Measurements from ENCODE around the gene RBBP6.

RBBP6 gene

GRCh38 chr16:24538756-24539294 lies 541 bp upstream of the RBBP6 start:
- Histone ChIP-seq H3K9me3 (ENCODE audit: control insufficient read depth, insufficient read depth, low read depth, low read length) (no peaks in the 10 kb centered on the region), H3K36me3 (ENCODE audit: control insufficient read depth in 2 of 2, insufficient read depth in 1 of 2, low read length in 2 of 2) (peaks cover 3 to 25% of the 10 kb centered on the region in 2 experiments; a peak in 2 of 3 replicates), H3K4me1 (ENCODE audit: control insufficient read depth, insufficient read depth, low read length) (peaks cover 5% of the 10 kb centered on the region), H3K4me3 (ENCODE audit: low read depth, low read length) (peak overlapping the region; percentile 78), H3K27ac (ENCODE audit: extremely low read depth, low read depth, low read length) (no peak overlapping the region)
- POLR2A ChIA-PET, result interaction anchor here (0.6 to 1.2 kb wide), 3 partner anchors 22 to 568 kb away, joined by 3 read pairs; no protein-coding TSS in a partner anchor
- CTCF ChIA-PET, result interaction anchor here (1.2 to 1.5 kb wide), 2 partner anchors 15 to 21 kb away, joined by 5 to 6 read pairs; no protein-coding TSS in a partner anchor
- TF ChIP-seq, protein P1, sequence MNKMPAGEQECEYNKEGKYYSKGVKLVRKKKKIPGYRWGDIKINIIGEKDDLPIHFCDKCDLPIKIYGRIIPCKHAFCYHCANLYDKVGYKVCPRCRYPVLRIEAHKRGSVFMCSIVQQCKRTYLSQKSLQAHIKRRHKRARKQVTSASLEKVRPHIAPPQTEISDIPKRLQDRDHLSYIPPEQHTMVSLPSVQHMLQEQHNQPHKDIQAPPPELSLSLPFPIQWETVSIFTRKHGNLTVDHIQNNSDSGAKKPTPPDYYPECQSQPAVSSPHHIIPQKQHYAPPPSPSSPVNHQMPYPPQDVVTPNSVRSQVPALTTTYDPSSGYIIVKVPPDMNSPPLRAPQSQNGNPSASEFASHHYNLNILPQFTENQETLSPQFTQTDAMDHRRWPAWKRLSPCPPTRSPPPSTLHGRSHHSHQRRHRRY (tag by site-specific recombination; IDR thresholded peaks at IDR 0.05), result no peak
- TF ChIP-seq, protein P2, sequence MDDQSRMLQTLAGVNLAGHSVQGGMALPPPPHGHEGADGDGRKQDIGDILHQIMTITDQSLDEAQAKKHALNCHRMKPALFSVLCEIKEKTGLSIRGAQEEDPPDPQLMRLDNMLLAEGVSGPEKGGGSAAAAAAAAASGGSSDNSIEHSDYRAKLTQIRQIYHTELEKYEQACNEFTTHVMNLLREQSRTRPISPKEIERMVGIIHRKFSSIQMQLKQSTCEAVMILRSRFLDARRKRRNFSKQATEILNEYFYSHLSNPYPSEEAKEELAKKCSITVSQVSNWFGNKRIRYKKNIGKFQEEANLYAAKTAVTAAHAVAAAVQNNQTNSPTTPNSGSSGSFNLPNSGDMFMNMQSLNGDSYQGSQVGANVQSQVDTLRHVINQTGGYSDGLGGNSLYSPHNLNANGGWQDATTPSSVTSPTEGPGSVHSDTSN (CRISPR knock-in tag; IDR thresholded peaks at IDR 0.05), result 0 out of 2 replicates have a peak, but pooled peaks have one; percentile 60
- peak; percentile 56; the same call in 1 of the 2 replicates for TF ChIP-seq MZF1 (tag by site-specific recombination; IDR thresholded peaks at IDR 0.05; ENCODE audit: borderline replicate concordance)
- no peak for TF ChIP-seq ZNF138 (tag by site-specific recombination; IDR thresholded peaks at IDR 0.05; ENCODE audit: borderline replicate concordance)
- no peak for TF ChIP-seq ZNF366 (tag by site-specific recombination; conservative IDR thresholded peaks at IDR 0.05)
- no peak for TF ChIP-seq ZNF274 (IDR thresholded peaks at IDR 0.05; ENCODE audit: low read length)
- TF ChIP-seq ZNF274 (tag by site-specific recombination; IDR thresholded peaks at IDR 0.05; ENCODE audit: borderline replicate concordance), result no peak
- TF ChIP-seq MEIS1 (CRISPR knock-in tag; IDR thresholded peaks at IDR 0.05; ENCODE audit: borderline replicate concordance), result no peak
- no peak for TF ChIP-seq ZBTB17 (tag by site-specific recombination; IDR thresholded peaks at IDR 0.05)
- TF ChIP-seq ZNF354C (tag by site-specific recombination; IDR thresholded peaks at IDR 0.05; ENCODE audit: borderline replicate concordance, low read depth), result no peak
- TF ChIP-seq ZNF623 (tag by site-specific recombination; IDR thresholded peaks at IDR 0.05), result no peak
- TF ChIP-seq ZNF175 (tag by site-specific recombination; IDR thresholded peaks at IDR 0.05), result no peak
- TF ChIP-seq, protein P3, sequence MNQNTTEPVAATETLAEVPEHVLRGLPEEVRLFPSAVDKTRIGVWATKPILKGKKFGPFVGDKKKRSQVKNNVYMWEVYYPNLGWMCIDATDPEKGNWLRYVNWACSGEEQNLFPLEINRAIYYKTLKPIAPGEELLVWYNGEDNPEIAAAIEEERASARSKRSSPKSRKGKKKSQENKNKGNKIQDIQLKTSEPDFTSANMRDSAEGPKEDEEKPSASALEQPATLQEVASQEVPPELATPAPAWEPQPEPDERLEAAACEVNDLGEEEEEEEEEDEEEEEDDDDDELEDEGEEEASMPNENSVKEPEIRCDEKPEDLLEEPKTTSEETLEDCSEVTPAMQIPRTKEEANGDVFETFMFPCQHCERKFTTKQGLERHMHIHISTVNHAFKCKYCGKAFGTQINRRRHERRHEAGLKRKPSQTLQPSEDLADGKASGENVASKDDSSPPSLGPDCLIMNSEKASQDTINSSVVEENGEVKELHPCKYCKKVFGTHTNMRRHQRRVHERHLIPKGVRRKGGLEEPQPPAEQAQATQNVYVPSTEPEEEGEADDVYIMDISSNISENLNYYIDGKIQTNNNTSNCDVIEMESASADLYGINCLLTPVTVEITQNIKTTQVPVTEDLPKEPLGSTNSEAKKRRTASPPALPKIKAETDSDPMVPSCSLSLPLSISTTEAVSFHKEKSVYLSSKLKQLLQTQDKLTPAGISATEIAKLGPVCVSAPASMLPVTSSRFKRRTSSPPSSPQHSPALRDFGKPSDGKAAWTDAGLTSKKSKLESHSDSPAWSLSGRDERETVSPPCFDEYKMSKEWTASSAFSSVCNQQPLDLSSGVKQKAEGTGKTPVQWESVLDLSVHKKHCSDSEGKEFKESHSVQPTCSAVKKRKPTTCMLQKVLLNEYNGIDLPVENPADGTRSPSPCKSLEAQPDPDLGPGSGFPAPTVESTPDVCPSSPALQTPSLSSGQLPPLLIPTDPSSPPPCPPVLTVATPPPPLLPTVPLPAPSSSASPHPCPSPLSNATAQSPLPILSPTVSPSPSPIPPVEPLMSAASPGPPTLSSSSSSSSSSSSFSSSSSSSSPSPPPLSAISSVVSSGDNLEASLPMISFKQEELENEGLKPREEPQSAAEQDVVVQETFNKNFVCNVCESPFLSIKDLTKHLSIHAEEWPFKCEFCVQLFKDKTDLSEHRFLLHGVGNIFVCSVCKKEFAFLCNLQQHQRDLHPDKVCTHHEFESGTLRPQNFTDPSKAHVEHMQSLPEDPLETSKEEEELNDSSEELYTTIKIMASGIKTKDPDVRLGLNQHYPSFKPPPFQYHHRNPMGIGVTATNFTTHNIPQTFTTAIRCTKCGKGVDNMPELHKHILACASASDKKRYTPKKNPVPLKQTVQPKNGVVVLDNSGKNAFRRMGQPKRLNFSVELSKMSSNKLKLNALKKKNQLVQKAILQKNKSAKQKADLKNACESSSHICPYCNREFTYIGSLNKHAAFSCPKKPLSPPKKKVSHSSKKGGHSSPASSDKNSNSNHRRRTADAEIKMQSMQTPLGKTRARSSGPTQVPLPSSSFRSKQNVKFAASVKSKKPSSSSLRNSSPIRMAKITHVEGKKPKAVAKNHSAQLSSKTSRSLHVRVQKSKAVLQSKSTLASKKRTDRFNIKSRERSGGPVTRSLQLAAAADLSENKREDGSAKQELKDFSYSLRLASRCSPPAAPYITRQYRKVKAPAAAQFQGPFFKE (tag by site-specific recombination; IDR thresholded peaks at IDR 0.05; ENCODE audit: borderline replicate concordance), result no peak
- TF ChIP-seq ZNF324 (tag by site-specific recombination; IDR thresholded peaks at IDR 0.05), result no peak
- no peak for TF ChIP-seq GLIS2 (tag by site-specific recombination; IDR thresholded peaks at IDR 0.05)
- TF ChIP-seq ZNF335 (tag by site-specific recombination; conservative IDR thresholded peaks at IDR 0.05), result no peak; the same call in 1 of the 2 replicates
- no peak for TF ChIP-seq EGR2 (tag by site-specific recombination; IDR thresholded peaks at IDR 0.05; ENCODE audit: low read depth)
- TF ChIP-seq OSR2 (tag by site-specific recombination; IDR thresholded peaks at IDR 0.05), result peak; percentile 68
- TF ChIP-seq ZNF596 (tag by site-specific recombination; IDR thresholded peaks at IDR 0.05), result no peak
- TF ChIP-seq TRIM28 (IDR thresholded peaks at IDR 0.05; ENCODE audit: borderline replicate concordance, low read length), result no peak
- TF ChIP-seq ZNF549 (tag by site-specific recombination; IDR thresholded peaks at IDR 0.05), result no peak
- TF ChIP-seq AEBP2 (tag by site-specific recombination; IDR thresholded peaks at IDR 0.05; ENCODE audit: borderline replicate concordance), result no peak
- TF ChIP-seq IKZF3 (tag by site-specific recombination; IDR thresholded peaks at IDR 0.05), result no peak
- TF ChIP-seq YY1 (tag by site-specific recombination; IDR thresholded peaks at IDR 0.05), result no peak
- no peak for TF ChIP-seq ZNF501 (tag by site-specific recombination; IDR thresholded peaks at IDR 0.05)
- TF ChIP-seq, protein P4, sequence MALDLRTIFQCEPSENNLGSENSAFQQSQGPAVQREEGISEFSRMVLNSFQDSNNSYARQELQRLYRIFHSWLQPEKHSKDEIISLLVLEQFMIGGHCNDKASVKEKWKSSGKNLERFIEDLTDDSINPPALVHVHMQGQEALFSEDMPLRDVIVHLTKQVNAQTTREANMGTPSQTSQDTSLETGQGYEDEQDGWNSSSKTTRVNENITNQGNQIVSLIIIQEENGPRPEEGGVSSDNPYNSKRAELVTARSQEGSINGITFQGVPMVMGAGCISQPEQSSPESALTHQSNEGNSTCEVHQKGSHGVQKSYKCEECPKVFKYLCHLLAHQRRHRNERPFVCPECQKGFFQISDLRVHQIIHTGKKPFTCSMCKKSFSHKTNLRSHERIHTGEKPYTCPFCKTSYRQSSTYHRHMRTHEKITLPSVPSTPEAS (tag by site-specific recombination; IDR thresholded peaks at IDR 0.05), result 0 out of 2 replicates have a peak, but pooled peaks have one; percentile 11
- no peak for TF ChIP-seq SP7 (tag by site-specific recombination; IDR thresholded peaks at IDR 0.05)
- TF ChIP-seq ZFP69B (tag by site-specific recombination; IDR thresholded peaks at IDR 0.05), result no peak
- TF ChIP-seq SP2 (tag by site-specific recombination; IDR thresholded peaks at IDR 0.05), result no peak

Data from HEK293 (cell line).